GM23338 (cell line): Measurements from ENCODE around the gene SPC24. TPM values are rescaled to one million over a fixed set of nuclear protein-coding genes. Genes with fewer than 3 reads are reported as not detected.

Source experiments
- ATAC-seq: fragments of 200-7000 bp; cut with Tn5 transposase; 3 replicates; pipeline ENCODE4 v1.9.1; 2020
- DNase-seq: peaks from one replicate; pipeline ENCODE4 v3.0.0-alpha.2; 2015; ENCODE audit warnings: low spot score
- H2AFZ ChIP-seq: fragments of 200-600 bp; sonication (generic); 2 replicates; pipeline ENCODE4 v1.8.0; 2016; ENCODE audit warnings: antibody characterized with exemption, mild to moderate bottlenecking, moderate library complexity
- H3F3A ChIP-seq: fragments of 200-600 bp; sonication (generic); replicated peaks from 2 replicates; pipeline ENCODE4 v1.8.0; 2017; ENCODE audit warnings: antibody characterized with exemption, mixed run types, low read depth
- H3K27ac ChIP-seq: fragments of 200-600 bp; sonication (generic); 2 replicates; pipeline ENCODE4 v1.6.1; 2016; ENCODE audit warnings: low read depth
- H3K27me3 ChIP-seq: fragments of 200-600 bp; sonication (generic); 2 replicates; pipeline ENCODE4 v1.8.0; 2016; ENCODE audit warnings: mild to moderate bottlenecking, mixed run types, moderate library complexity; ENCODE audit not compliant: insufficient read depth
- H3K36me3 ChIP-seq: fragments of 200-600 bp; sonication (generic); 2 replicates; pipeline ENCODE4 v1.8.0; 2016; ENCODE audit warnings: mild to moderate bottlenecking; ENCODE audit not compliant: insufficient read depth
- H3K4me1 ChIP-seq: fragments of 200-600 bp; sonication (generic); 2 replicates; pipeline ENCODE4 v1.8.0; 2016; ENCODE audit warnings: mild to moderate bottlenecking, moderate library complexity; ENCODE audit not compliant: insufficient read depth
- H3K4me2 ChIP-seq: fragments of 200-600 bp; sonication (generic); 2 replicates; pipeline ENCODE4 v1.7.1; 2017; ENCODE audit warnings: mixed run types
- H3K4me3 ChIP-seq: fragments of 200-600 bp; sonication (generic); 2 replicates; pipeline ENCODE4 v1.6.1; 2016; ENCODE audit warnings: mixed run types
- H3K79me2 ChIP-seq: fragments of 200-600 bp; sonication (generic); replicated peaks from 2 replicates; pipeline ENCODE4 v1.8.0; 2017; ENCODE audit warnings: mild to moderate bottlenecking; ENCODE audit not compliant: insufficient read depth
- H3K9me2 ChIP-seq: fragments of 200-600 bp; sonication (generic); 2 replicates; pipeline ENCODE4 v1.8.0; 2017; ENCODE audit not compliant: insufficient read depth
- H4K20me1 ChIP-seq: fragments of 200-600 bp; sonication (generic); replicated peaks from 2 replicates; pipeline ENCODE4 v1.8.0; 2017; ENCODE audit warnings: mild to moderate bottlenecking; ENCODE audit not compliant: insufficient read depth
- H3K27ac Mint-ChIP-seq: 2 replicates; pipeline ENCODE4 v1.8.0; 2020; ENCODE audit warnings: inconsistent platforms, mild to moderate bottlenecking, moderate library complexity, mixed read lengths
- H3K27me3 Mint-ChIP-seq: 3 replicates; pipeline ENCODE4 v1.8.0; 2022; ENCODE audit warnings: low read depth, mild to moderate bottlenecking, moderate library complexity, mixed read lengths, inconsistent platforms; ENCODE audit not compliant: insufficient read depth, poor library complexity
- H3K36me3 Mint-ChIP-seq: 3 replicates; pipeline ENCODE4 v1.8.0; 2021; ENCODE audit warnings: low read depth, mild to moderate bottlenecking, inconsistent platforms, moderate library complexity, mixed read lengths
- H3K4me1 Mint-ChIP-seq: 3 replicates; pipeline ENCODE4 v1.8.0; 2020; ENCODE audit warnings: mild to moderate bottlenecking, inconsistent platforms, mixed read lengths
- H3K4me3 Mint-ChIP-seq: 3 replicates; pipeline ENCODE4 v1.8.0; 2021; ENCODE audit warnings: moderate library complexity, mild to moderate bottlenecking, inconsistent platforms, mixed read lengths
- H3K9me3 Mint-ChIP-seq: 3 replicates; pipeline ENCODE4 v1.8.0; 2020; ENCODE audit warnings: moderate library complexity, mild to moderate bottlenecking, inconsistent platforms, mixed read lengths
- CREB1 ChIP-seq: fragments of 250-450 bp; sonication (Bioruptor Pico); IDR thresholded peaks from 2 replicates; pipeline ENCODE4 v1.5.0; 2020; ENCODE audit warnings: low read depth, mild to moderate bottlenecking, moderate library complexity
- CTCF ChIP-seq, 2 experiments: fragments of 200-600 bp in 1 of 2; sonication (generic) in 1 of 2; conservative IDR thresholded peaks; 2 replicates each; pipeline versions ENCODE4 v1.5.1 to v1.6.1; 2016 to 2017; ENCODE audit warnings: antibody characterized with exemption in 2 of 2, low read depth in 2 of 2, mild to moderate bottlenecking in 2 of 2, moderate library complexity in 1 of 2
- EZH2 ChIP-seq: fragments of 200-600 bp; sonication (generic); IDR thresholded peaks from one replicate; pipeline ENCODE4 v1.8.0; 2017; ENCODE audit warnings: antibody characterized with exemption, mild to moderate bottlenecking, low read depth; ENCODE audit not compliant: unreplicated experiment
- EZH2phosphoT487 ChIP-seq: fragments of 200-600 bp; sonication (generic); IDR thresholded peaks from one replicate; pipeline ENCODE4 v1.8.1; 2018; ENCODE audit warnings: antibody characterized with exemption; ENCODE audit not compliant: unreplicated experiment
- JUNB ChIP-seq: IDR thresholded peaks from one replicate; pipeline ENCODE4 v1.6.1; 2016; ENCODE audit warnings: antibody characterized with exemption; ENCODE audit not compliant: unreplicated experiment
- NANOG ChIP-seq: IDR thresholded peaks from 2 replicates; pipeline ENCODE4 v1.6.1; 2016; ENCODE audit warnings: antibody characterized with exemption, borderline replicate concordance
- POLR2AphosphoS5 ChIP-seq: IDR thresholded peaks from 2 replicates; pipeline ENCODE4 v1.6.1; 2016; ENCODE audit warnings: antibody characterized with exemption, low read depth
- REST ChIP-seq: IDR thresholded peaks from one replicate; pipeline ENCODE4 v1.6.1; 2018; ENCODE audit warnings: antibody characterized with exemption; ENCODE audit not compliant: unreplicated experiment
- ZNF114 ChIP-seq: fragments of 250-450 bp; sonication (Bioruptor Pico); IDR thresholded peaks from 2 replicates; pipeline ENCODE4 v1.5.0; 2020; ENCODE audit warnings: mild to moderate bottlenecking, moderate library complexity
- ZNF331 ChIP-seq: fragments of 250-450 bp; sonication (Bioruptor Pico); IDR thresholded peaks from 2 replicates; pipeline ENCODE4 v1.5.0; 2020; ENCODE audit warnings: low read depth, mild to moderate bottlenecking, moderate library complexity
- polyA plus RNA-seq: library from polyadenylated mRNA; unstranded; fragments of >200 nt; fragmentation: Nextera tagmentation; extraction: Ambion mirVana; gene quantifications from 2 replicates; pipeline ENCODE4 v1.2.1, GENCODE V29; 2016
- total RNA-seq: library from RNA; depleted of rRNA; stranded (reverse); fragments of >200 nt; shearing (Covaris generic); gene quantifications from 2 replicates; pipeline ENCODE4 v1.2.3, GENCODE V29; 2014
- TF ChIP-seq, protein P1 (sequence below): fragments of 250-450 bp; sonication (Bioruptor Pico); IDR thresholded peaks from 2 replicates; pipeline ENCODE4 v1.5.0; 2020; ENCODE audit warnings: mild to moderate bottlenecking, moderate library complexity

The SPC24 gene
- total and polyA plus RNA-seq, 2 experiments from 2014 or later: 38.7 to 40.6 TPM

GRCh38 chr19:11115895-11116446 lies 39.6 kb downstream of the SPC24 start:
- H2AFZ ChIP-seq: no peak overlapping the region
- H3K36me3 ChIP-seq: peaks cover 81% of the 10 kb centered on the region
- no peaks in the 10 kb centered on the region for H3K9me2 ChIP-seq
- H3K27ac ChIP-seq: peak overlapping the region; percentile 79
- ATAC-seq (no peak), DNase-seq (no peak)
- H3K4me1 ChIP-seq: no peaks in the 10 kb centered on the region
- no peaks in the 10 kb centered on the region for H3K4me1 Mint-ChIP-seq
- H3K27me3 ChIP-seq: no peaks in the 10 kb centered on the region
- H3K27me3 Mint-ChIP-seq: peaks cover 19% of the 10 kb centered on the region
- H3K36me3 Mint-ChIP-seq: peaks cover 97% of the 10 kb centered on the region
- H4K20me1 ChIP-seq: peaks cover 62% of the 10 kb centered on the region
- no peak overlapping the region for H3K4me3 ChIP-seq
- TF ChIP-seq REST: no peak
- peaks cover 30% of the 10 kb centered on the region for H3K79me2 ChIP-seq
- H3K9me3 Mint-ChIP-seq: no peaks in the 10 kb centered on the region; the same call in 2 of the 3 replicates
- H3K4me2 ChIP-seq: no peak overlapping the region
- H3K27ac Mint-ChIP-seq: peak overlapping the region; percentile 63
- H3K4me3 Mint-ChIP-seq: no peak overlapping the region
- peaks cover 80% of the 10 kb centered on the region for H3F3A ChIP-seq

DNA sequence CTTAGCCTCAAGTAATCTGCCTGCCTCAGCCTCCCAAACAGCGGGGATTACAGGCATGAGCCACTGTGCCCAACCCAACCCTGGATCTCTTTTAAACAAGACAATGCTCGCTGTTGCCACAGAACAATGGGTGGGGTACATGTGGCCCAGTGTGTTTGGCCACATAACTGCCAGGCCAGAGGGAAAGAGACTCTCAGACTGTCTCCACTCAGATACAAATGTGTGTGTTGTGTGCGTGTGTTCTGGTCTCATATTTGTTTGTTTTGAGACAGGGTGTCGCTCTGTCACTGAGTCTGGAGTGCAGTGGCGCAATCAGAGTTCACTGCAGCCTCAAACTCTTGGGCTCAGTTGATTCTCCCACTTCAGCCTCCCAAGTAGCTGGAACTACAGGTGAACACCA lies 40.5 kb downstream of the SPC24 start:
- Mint-ChIP-seq H3K27me3 (peaks cover 20% of the 10 kb centered on the region), H3K9me3 (no peaks in the 10 kb centered on the region; the same call in 2 of the 3 replicates), H3K36me3 (peaks cover 97% of the 10 kb centered on the region), H3K27ac (no peak overlapping the region), H3K4me1 (no peaks in the 10 kb centered on the region), H3K4me3 (no peak overlapping the region)
- H3K9me2 ChIP-seq: no peaks in the 10 kb centered on the region
- peaks cover 79% of the 10 kb centered on the region for H3K36me3 ChIP-seq
- H3K27ac ChIP-seq: 0 out of 2 replicates have a peak overlapping the region, but pooled peaks have one; percentile 14
- peaks cover 35% of the 10 kb centered on the region for H3K79me2 ChIP-seq
- no peaks in the 10 kb centered on the region for H3K4me1 ChIP-seq
- no peak overlapping the region for H2AFZ ChIP-seq
- peaks cover 76% of the 10 kb centered on the region for H3F3A ChIP-seq
- no peak overlapping the region for H3K4me3 ChIP-seq
- no peak overlapping the region for H3K4me2 ChIP-seq
- peaks cover 69% of the 10 kb centered on the region for H4K20me1 ChIP-seq
- ATAC-seq: no peak
- no peaks in the 10 kb centered on the region for H3K27me3 ChIP-seq
- no peak for DNase-seq
- no peak for TF ChIP-seq CREB1 (CRISPR knock-in tag)
- TF ChIP-seq CTCF (conservative IDR thresholded peaks at IDR 0.05; ENCODE audit: low read depth in 2 of 2): no peak
- no peak for TF ChIP-seq EZH2
- no peak for TF ChIP-seq JUNB
- no peak for TF ChIP-seq NANOG
- TF ChIP-seq ZNF331: no peak
- TF ChIP-seq POLR2AphosphoS5: no peak
- TF ChIP-seq, protein P1, sequence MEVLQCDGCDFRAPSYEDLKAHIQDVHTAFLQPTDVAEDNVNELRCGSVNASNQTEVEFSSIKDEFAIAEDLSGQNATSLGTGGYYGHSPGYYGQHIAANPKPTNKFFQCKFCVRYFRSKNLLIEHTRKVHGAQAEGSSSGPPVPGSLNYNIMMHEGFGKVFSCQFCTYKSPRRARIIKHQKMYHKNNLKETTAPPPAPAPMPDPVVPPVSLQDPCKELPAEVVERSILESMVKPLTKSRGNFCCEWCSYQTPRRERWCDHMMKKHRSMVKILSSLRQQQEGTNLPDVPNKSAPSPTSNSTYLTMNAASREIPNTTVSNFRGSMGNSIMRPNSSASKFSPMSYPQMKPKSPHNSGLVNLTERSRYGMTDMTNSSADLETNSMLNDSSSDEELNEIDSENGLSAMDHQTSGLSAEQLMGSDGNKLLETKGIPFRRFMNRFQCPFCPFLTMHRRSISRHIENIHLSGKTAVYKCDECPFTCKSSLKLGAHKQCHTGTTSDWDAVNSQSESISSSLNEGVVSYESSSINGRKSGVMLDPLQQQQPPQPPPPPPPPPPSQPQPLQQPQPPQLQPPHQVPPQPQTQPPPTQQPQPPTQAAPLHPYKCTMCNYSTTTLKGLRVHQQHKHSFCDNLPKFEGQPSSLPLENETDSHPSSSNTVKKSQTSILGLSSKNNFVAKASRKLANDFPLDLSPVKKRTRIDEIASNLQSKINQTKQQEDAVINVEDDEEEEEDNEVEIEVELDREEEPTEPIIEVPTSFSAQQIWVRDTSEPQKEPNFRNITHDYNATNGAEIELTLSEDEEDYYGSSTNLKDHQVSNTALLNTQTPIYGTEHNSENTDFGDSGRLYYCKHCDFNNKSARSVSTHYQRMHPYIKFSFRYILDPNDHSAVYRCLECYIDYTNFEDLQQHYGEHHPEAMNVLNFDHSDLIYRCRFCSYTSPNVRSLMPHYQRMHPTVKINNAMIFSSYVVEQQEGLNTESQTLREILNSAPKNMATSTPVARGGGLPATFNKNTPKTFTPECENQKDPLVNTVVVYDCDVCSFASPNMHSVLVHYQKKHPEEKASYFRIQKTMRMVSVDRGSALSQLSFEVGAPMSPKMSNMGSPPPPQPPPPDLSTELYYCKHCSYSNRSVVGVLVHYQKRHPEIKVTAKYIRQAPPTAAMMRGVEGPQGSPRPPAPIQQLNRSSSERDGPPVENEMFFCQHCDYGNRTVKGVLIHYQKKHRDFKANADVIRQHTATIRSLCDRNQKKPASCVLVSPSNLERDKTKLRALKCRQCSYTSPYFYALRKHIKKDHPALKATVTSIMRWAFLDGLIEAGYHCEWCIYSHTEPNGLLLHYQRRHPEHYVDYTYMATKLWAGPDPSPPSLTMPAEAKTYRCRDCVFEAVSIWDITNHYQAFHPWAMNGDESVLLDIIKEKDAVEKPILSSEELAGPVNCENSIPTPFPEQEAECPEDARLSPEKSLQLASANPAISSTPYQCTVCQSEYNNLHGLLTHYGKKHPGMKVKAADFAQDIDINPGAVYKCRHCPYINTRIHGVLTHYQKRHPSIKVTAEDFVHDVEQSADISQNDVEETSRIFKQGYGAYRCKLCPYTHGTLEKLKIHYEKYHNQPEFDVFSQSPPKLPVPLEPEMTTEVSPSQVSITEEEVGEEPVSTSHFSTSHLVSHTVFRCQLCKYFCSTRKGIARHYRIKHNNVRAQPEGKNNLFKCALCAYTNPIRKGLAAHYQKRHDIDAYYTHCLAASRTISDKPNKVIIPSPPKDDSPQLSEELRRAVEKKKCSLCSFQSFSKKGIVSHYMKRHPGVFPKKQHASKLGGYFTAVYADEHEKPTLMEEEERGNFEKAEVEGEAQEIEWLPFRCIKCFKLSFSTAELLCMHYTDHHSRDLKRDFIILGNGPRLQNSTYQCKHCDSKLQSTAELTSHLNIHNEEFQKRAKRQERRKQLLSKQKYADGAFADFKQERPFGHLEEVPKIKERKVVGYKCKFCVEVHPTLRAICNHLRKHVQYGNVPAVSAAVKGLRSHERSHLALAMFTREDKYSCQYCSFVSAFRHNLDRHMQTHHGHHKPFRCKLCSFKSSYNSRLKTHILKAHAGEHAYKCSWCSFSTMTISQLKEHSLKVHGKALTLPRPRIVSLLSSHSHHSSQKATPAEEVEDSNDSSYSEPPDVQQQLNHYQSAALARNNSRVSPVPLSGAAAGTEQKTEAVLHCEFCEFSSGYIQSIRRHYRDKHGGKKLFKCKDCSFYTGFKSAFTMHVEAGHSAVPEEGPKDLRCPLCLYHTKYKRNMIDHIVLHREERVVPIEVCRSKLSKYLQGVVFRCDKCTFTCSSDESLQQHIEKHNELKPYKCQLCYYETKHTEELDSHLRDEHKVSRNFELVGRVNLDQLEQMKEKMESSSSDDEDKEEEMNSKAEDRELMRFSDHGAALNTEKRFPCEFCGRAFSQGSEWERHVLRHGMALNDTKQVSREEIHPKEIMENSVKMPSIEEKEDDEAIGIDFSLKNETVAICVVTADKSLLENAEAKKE: no peak
- no peak for TF ChIP-seq ZNF114 (CRISPR knock-in tag)
- TF ChIP-seq EZH2phosphoT487: no peak
